ENCODE data around the gene DEDD2.

Gene DEDD2

GRCh38 chr19:42226886-42227285 is 9.4 kb upstream of the DEDD2 start:
- no peak for DNase-seq

GRCh38 chr19:42225718-42226292 is 8.3 kb upstream of the DEDD2 start:
- no peak for DNase-seq

GRCh38 chr19:42224940-42225717 is 7.7 kb upstream of the DEDD2 start:
- no peak for DNase-seq

GRCh38 chr19:42220751-42221097 is 3.2 kb upstream of the DEDD2 start:
- DNase-seq: no peak

GRCh38 chr19:42219812-42220750 is 2.6 kb upstream of the DEDD2 start, which contains the start of gene ZNF526:
TSS of gene ZNF526 (plus strand) at chr19:42220312. CDS start at chr19:42224404, 4,092 bp downstream.
- peak; percentile 98 for DNase-seq

- DNase-seq: peak; percentile 31
Measured at GRCh38 chr19:42216653-42217519, 591 bp downstream of the DEDD2 start.

- no peak for DNase-seq
Measured at GRCh38 chr19:42214810-42215485, 2.5 kb downstream of the DEDD2 start.

GRCh38 chr19:42212886-42213285 is 4.6 kb downstream of the DEDD2 start:
- no peak for DNase-seq

- no peak for DNase-seq
Measured at GRCh38 chr19:42208612-42209011, 8.9 kb downstream of the DEDD2 start.

- peak; percentile 44 for DNase-seq
Measured at GRCh38 chr19:42207767-42208271, 9.7 kb downstream of the DEDD2 start.

- no peak for DNase-seq
Measured at GRCh38 chr19:42206871-42207755, 10.4 kb downstream of the DEDD2 start.

GRCh38 chr19:42204664-42205063 is 12.8 kb downstream of the DEDD2 start:
- DNase-seq: no peak

GRCh38 chr19:42203700-42204099 is 13.8 kb downstream of the DEDD2 start:
- no peak for DNase-seq

GRCh38 chr19:42202290-42202880 is 15.1 kb downstream of the DEDD2 start:
- no peak for DNase-seq

- DNase-seq: peak; percentile 79
Measured at GRCh38 chr19:42201489-42202289, 15.8 kb downstream of the DEDD2 start.

- DNase-seq: no peak
Measured at GRCh38 chr19:42200116-42200715, 17.3 kb downstream of the DEDD2 start.

GRCh38 chr19:42199440-42200115 is 17.9 kb downstream of the DEDD2 start:
- DNase-seq: peak; percentile 79
